Urothelium cell line (cell line): ENCODE results near the gene UBXN11.
A peak's percentile ranks its signal among the peaks of the same experiment; 100 is the strongest.
"Not testable (repeated sequence)": the region's sequence is repeated elsewhere in the genome, so short reads cannot be mapped to it uniquely, and the experiment has no call there.

ENCODE experiments used
- DNase-seq: peaks from one replicate; pipeline ENCODE4 v3.0.0; 2011; ENCODE audit warnings: low spot score, mixed read lengths
- FAIRE-seq: peaks from 2 replicates; lab custom pipeline; 2011; peaks lifted over from hg19 to GRCh38; lab: Jason Lieb, UNC

Gene UBXN11

DNA sequence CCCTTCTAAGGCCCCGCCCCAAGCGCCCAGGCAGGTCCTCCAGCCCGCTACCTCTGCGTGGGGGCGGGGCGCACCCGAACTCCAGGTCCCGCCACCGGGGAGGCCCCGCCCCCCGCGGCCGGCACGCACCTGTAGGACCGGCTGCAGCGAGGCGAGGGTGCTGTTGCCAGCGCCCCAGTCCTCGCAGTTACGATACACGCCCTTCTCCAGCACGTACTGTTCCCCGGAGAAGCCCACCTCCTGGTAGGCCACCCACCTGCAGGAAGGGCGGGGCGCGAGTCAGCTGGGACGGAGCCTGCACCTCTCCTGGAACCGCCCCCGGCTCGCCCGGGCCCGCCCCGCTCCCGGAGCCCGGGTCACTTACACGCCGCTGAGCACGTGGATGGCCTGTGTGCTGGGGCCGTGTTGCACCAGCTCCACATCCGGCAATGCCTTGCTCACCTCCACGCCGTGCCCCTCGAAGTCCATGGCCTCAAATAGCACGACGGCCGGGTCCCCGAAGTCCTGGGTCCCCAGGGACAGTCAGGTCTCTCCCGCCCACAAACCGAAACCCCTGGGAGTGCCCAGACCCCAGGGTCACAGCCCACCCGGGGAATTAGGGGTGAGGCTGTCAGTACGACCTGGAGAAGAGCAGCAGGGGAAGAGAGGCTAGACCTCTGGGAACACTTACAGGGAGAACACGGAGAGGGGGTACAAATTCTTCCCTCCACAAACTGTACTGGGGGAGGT lies 30.2 kb upstream of the UBXN11 start:
- DNase-seq = peak; percentile 94
- peak; percentile 37 for FAIRE-seq

DNA sequence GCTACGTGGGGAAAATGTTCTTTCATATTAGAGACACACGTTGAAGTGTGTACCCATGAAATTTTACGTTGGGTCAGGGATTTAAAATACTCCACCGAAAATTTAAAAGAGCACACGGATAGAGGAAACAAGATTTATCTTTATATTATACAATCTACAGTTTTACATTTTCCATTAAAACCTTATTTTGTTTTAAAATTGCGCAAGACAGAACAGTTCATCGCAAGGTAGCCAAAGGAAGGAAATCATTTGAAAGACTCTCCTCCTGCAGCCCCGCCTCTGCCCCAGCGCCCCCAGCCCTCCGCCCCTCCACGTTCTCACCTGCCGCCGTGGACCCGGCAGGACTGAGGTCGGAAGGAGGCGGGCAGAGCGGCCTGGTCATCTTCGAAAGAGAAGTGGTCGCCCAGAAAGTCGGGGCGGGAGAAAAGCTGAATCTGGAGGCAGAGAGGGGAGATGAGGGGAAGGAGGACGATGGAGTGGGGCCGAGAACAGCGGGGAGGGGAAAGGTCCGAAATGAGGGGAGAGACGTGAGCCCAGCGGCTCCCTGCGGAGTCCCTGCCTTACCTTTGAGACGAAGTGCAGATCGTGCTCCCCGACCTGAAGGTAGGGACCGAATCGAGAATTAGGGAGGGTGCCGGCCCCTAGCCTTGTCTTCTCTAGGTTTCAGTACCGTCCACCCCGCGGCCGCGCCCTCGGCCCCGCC lies 29.5 kb upstream of the UBXN11 start:
- DNase-seq = no peak

GRCh38 chr1:26333312-26333711 lies 26.9 kb upstream of the UBXN11 start:
- DNase-seq, FAIRE-seq: not testable (repeated sequence)

More for the DNA sequence above, 29.5 kb upstream of the UBXN11 start:
- FAIRE-seq = no peak

DNA sequence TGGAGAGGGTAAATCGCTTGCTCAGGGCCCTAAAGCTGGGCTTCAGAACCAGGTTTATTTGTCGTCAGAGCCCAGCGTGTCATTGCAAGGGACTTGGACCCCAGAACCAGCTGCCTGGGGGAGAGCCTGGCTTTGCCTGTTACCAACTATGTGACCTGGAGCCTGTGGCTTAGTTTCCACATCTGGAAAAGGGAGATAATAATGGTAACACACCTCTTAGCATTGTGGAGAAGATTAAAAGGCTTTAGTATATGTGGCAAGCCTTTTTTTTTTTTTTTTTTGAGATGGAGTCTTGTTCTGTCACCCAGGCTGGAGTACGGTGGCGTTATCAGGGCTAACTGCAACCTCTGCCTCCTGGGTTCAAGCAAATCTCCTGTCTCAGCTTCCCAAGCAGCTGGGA lies 23.8 kb upstream of the UBXN11 start:
- no peak for DNase-seq
- FAIRE-seq = no peak

- not testable (repeated sequence) for FAIRE-seq, DNase-seq
Measured at GRCh38 chr1:26329380-26329779, 22.9 kb upstream of the UBXN11 start.

DNA sequence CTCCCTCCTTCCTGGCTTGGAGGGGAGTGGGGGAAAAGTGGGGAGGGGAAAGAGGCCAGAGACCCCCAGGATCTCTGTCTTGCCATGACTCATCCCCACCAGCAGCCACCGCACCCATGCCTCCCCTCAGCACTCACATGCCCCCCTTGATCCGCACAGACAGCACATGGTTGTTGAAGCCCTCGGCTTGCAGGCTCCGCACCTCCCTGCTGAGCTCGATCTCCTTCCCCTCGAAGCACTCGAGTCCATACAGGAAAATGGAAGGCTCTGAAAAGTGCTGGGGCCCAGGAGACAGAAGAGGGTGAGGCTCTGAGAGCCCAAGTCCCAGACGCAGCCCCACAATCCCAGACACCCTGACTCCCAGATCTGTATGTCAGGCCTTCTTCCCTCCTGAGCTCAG lies 22.2 kb upstream of the UBXN11 start:
- FAIRE-seq (no peak), DNase-seq (no peak)

GRCh38 chr1:26327956-26328362 lies 21.5 kb upstream of the UBXN11 start:
- no peak for FAIRE-seq
- no peak for DNase-seq

- DNase-seq (no peak), FAIRE-seq (no peak)
Measured at GRCh38 chr1:26324550-26324949, 18.1 kb upstream of the UBXN11 start.

DNA sequence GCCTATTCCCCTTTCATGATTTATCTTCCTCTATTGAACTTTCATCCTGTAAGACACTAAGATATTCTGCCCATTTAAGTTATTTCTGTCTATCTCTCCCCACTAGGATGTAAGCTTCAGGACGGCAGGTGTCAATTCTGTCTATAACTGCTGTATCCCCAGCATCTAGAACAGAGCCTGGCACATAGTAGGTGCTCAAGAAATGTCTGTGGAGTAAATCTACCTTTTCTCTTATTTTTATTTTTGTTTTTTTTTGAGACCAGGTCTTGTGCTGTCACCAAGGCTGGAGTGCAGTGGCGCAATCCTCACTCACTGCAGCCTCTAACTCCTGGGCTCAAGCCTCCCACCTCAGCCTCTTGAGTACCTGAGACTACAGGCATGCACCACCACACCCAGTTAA lies 16.9 kb upstream of the UBXN11 start:
- FAIRE-seq (no peak), DNase-seq (no peak)

DNA sequence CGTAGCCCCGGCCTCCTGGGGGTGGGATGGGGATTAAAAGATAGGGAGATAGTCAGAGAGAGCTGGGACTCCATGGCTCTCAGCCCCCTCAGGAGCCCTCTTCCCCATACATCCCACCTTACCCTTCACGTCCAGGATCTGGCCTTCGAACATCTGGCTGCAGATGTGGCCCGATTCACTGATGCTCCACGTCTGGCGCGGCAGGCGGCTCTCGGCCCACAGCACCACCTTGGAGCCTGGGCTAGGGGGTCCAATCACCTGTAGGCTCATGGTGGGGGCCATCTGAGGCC lies 15.6 kb upstream of the UBXN11 start:
- FAIRE-seq = no peak
- DNase-seq = no peak

DNA sequence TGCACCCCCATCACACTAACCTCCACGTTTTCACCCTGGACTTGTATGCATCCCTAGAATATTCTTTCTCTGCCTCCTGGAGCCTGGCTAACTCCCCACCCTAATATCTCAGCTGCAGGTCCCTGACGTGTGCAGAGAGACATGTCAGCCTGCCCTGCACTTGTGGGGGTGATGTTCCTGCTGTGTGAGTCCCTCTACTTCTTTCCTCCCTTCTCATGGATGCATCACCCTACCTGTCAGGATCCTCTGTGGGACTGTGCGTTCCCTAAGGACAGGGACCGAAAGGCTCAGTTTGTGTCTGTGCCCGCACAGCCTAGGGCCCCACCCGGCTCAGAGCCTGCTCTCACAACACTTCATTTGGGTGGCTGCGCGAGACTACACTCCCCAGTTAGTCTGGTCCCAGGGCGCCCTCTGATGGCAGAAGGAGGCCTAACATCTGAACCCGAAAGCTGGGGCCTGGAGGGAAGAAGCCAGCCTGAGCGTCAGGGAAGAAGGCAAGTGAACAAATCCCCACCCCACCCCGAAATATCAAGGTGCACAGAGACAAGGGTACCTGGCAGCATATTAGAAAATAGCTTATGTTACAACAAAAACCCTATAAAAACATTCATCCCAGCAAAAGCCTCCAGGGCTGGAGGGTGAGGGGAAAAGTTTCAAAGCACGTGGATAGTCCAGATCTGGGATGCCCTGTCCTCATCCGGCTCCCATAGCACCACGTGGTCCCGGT lies 15.0 kb upstream of the UBXN11 start:
- DNase-seq (peak; percentile 82), FAIRE-seq (peak; percentile 17)

DNA sequence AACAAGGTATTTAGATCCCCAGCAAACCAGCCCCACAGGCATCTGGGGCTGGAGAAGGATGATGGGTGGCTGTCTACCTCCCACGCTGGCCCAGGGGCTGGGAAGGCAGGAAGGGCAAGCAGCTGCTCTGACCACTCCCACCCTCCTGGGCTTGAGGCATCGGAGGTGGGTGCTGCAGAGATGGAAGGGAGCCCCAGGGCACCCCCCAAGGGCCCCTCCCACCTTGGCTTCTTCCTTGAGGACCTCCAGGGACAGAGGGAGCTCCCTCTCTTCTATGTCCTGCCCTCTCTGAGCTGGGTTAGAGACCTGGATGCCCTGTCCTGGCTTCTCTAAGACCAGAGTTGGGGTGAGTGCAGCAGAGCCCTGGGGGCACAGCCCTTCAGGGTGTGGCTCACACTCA lies 14.5 kb upstream of the UBXN11 start:
- no peak for FAIRE-seq

DNA sequence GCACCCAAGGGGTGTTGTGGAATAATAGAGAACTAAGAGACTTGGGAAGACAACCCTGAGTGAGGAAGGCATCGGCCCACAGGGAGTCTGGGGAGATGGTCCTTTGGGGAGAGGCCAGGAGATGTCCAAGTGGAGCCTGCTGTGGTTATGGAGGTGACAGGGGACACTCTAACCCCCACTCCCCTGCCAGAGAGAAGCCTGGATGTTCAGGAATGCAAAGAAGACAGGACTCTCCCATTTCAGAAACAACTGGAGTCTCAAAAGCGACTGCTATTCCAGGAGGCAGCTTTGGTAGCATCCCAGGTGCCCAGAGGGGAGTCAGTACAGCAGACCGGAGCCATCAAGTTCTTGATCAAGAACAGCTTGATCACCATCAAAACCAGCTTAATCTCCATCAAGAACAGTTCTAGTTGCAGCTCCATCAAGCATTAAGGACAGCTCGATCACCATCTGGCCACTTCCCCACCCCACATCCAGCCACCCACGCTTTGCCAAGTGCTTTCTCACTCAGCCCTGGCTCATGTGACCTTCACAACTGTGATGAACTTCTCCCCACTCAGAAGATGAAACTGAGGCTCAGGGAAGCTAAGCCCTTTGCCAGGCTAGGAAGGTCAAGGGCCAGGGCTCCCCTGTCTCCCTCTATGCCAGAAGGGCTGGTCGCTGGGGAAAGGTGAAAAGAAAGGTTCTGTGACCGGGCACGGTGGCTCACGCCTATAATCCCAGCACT lies 12.1 kb upstream of the UBXN11 start:
- FAIRE-seq = no peak
- DNase-seq = no peak

More for the DNA sequence above, 14.5 kb upstream of the UBXN11 start:
- DNase-seq = no peak

GRCh38 chr1:26317612-26318337 lies 11.3 kb upstream of the UBXN11 start, which contains the start of gene CD52:
CD52 (plus strand) TSS chr1:26317958; CDS start chr1:26318018, 60 bp downstream.
- FAIRE-seq (no peak), DNase-seq (no peak)

DNA sequence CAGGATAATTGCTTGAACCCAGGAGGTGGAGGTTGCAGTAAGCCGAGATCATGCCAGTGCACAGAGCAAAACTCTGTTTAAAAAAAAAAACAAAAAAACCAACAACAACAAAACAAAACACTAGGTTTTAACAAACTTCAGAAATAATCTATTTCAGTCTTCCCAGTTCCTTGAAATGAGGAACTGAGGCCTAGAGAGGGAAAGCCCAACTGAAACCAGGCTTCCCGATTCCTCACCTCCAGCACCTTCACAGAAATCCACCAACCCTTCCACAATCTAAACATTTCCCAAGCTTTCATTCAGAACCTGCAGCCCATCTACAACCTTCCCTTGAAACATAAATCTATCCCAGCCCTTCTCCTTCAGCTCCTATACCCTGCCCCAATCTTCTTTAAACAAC lies 10.7 kb upstream of the UBXN11 start:
- FAIRE-seq (no peak), DNase-seq (no peak)

GRCh38 chr1:26315874-26316850 lies 9.7 kb upstream of the UBXN11 start:
- FAIRE-seq (no peak), DNase-seq (no peak)

GRCh38 chr1:26314501-26314900 lies 8.1 kb upstream of the UBXN11 start:
- FAIRE-seq = no peak

GRCh38 chr1:26307966-26308899 lies 1.8 kb upstream of the UBXN11 start:
- not testable (repeated sequence) for FAIRE-seq, DNase-seq

More at GRCh38 chr1:26314501-26314900, 8.1 kb upstream of the UBXN11 start:
- no peak for DNase-seq
